B cell (primary cell): ENCODE results near the gene LILRA6. TPM values are rescaled to one million over a fixed set of nuclear protein-coding genes. Genes with fewer than 3 reads are reported as not detected.
A peak's percentile ranks its signal among the peaks of the same experiment; 100 is the strongest.

Experiments
- ATAC-seq: fragments of 200-7000 bp; cut with Tn5 transposase; one replicate; pipeline ENCODE4 v1.10.0; 2021; ENCODE audit warnings: low read depth, mild to moderate bottlenecking, moderate number of reproducible peaks, moderate library complexity
- CTCF ChIA-PET: fragments of 350-600 bp; sonication (Branson Sonifier 250); formaldehyde crosslinking; loops from one replicate; lab custom pipeline; 2021; ENCODE audit warnings: antibody characterized with exemption, inconsistent platforms; lab: Charles Lee
- POLR2A ChIA-PET: fragments of 350-600 bp; sonication (Branson Sonifier 250); formaldehyde crosslinking; loops from one replicate; lab custom pipeline; 2021; ENCODE audit warnings: antibody characterized with exemption; lab: Charles Lee
- DNase-seq: peaks from one replicate; pipeline ENCODE4 v3.0.0; 2013
- H2AFZ ChIP-seq: 2 replicates; pipeline ENCODE4 v1.6.1; 2012; ENCODE audit warnings: mild to moderate bottlenecking, low read depth, low read length; ENCODE audit not compliant: insufficient read depth, poor library complexity, severe bottlenecking
- H3K27ac ChIP-seq, 2 donors: 1 replicate in 1 of 2; 2 replicates in 1 of 2; pipeline ENCODE4 v1.5.1; 2012 to 2013; ENCODE audit warnings: low read length in 2 of 2, mild to moderate bottlenecking in 2 of 2, moderate library complexity in 1 of 2
- H3K27me3 ChIP-seq, 4 experiments: fragments of 200-600 bp in 1 of 4; sonication (generic) in 1 of 4; replicated peaks in 1 of 4; 1 replicate in 2 of 4; 2 replicates in 2 of 4; pipeline versions ENCODE4 v1.6.1 to v1.7.0; 2013 to 2016; ENCODE audit warnings: low read length in 3 of 4, mild to moderate bottlenecking in 2 of 4, mixed read lengths in 1 of 4, moderate library complexity in 1 of 4; ENCODE audit not compliant: insufficient read depth in 4 of 4, control insufficient read depth in 3 of 4; ENCODE audit errors: control extremely low read depth in 1 of 4
- H3K36me3 ChIP-seq, 2 experiments: replicated peaks in 1 of 2; 1 replicate in 1 of 2; 2 replicates in 1 of 2; pipeline versions ENCODE4 v1.6.1 to v1.7.1; 2013; ENCODE audit warnings: low read length in 1 of 2; ENCODE audit not compliant: insufficient read depth in 2 of 2, control insufficient read depth in 1 of 2; ENCODE audit errors: control extremely low read depth in 1 of 2, extremely low read depth in 1 of 2
- H3K4me1 ChIP-seq, 2 donors: fragments of 200-600 bp in 1 of 2; sonication (generic) in 1 of 2; 1 replicate in 1 of 2; 2 replicates in 1 of 2; pipeline versions ENCODE4 v1.5.1 to v1.6.1; 2013 to 2017; ENCODE audit warnings: low read length in 2 of 2; ENCODE audit not compliant: control insufficient read depth in 2 of 2, insufficient read depth in 2 of 2
- H3K4me2 ChIP-seq: replicated peaks from 2 replicates; pipeline ENCODE3; 2012; ENCODE audit warnings: mild to moderate bottlenecking, low read depth, low read length; ENCODE audit not compliant: poor library complexity, severe bottlenecking
- H3K4me3 ChIP-seq, 5 experiments: fragments of 200-600 bp in 1 of 5; sonication (generic) in 1 of 5; 1 replicate in 3 of 5; 2 replicates in 2 of 5; pipeline versions ENCODE4 v1.5.1 to v1.7.0; 2011 to 2016; ENCODE audit warnings: low read length in 4 of 5, mild to moderate bottlenecking in 4 of 5, low read depth in 2 of 5, control low read depth in 1 of 5, moderate library complexity in 1 of 5; ENCODE audit not compliant: insufficient read depth in 1 of 5; ENCODE audit errors: control extremely low read depth in 1 of 5, extremely low read depth in 1 of 5
- H3K79me2 ChIP-seq: fragments of 200-600 bp; sonication (generic); one replicate; pipeline ENCODE4 v1.6.0; 2016; ENCODE audit warnings: low read length; ENCODE audit not compliant: control insufficient read depth, insufficient read depth
- H3K9ac ChIP-seq: fragments of 200-600 bp; sonication (generic); 2 replicates; pipeline ENCODE4 v1.6.1; 2017; ENCODE audit warnings: mild to moderate bottlenecking, low read length, moderate library complexity
- H3K9me3 ChIP-seq, 3 donors: one replicate each; pipeline versions ENCODE4 v1.6.1 to v1.7.1; 2013; ENCODE audit warnings: low read length in 2 of 3; ENCODE audit not compliant: control insufficient read depth in 2 of 3, insufficient read depth in 1 of 3; ENCODE audit errors: control extremely low read depth in 1 of 3
- H4K20me1 ChIP-seq: 2 replicates; pipeline ENCODE4 v1.6.0; 2012; ENCODE audit warnings: mild to moderate bottlenecking, low read length; ENCODE audit not compliant: insufficient read depth, control insufficient read depth, poor library complexity, severe bottlenecking
- H3K27ac Mint-ChIP-seq: one replicate; pipeline ENCODE4 v1.8.0; 2021; ENCODE audit warnings: mixed read lengths
- H3K27me3 Mint-ChIP-seq: one replicate; pipeline ENCODE4 v1.8.0; 2021; ENCODE audit warnings: mixed read lengths
- H3K4me1 Mint-ChIP-seq: one replicate; pipeline ENCODE4 v1.8.0; 2021; ENCODE audit warnings: mixed read lengths
- H3K4me3 Mint-ChIP-seq: one replicate; pipeline ENCODE4 v1.8.0; 2021; ENCODE audit warnings: mixed read lengths
- H3K9me3 Mint-ChIP-seq: one replicate; pipeline ENCODE4 v1.8.0; 2022; ENCODE audit warnings: mixed read lengths; ENCODE audit not compliant: insufficient read depth
- EZH2 ChIP-seq: IDR thresholded peaks from 2 replicates; pipeline ENCODE4 v1.6.1; 2012; ENCODE audit warnings: borderline replicate concordance, low read depth, mild to moderate bottlenecking, moderate library complexity, low read length; ENCODE audit not compliant: insufficient read depth, poor library complexity, severe bottlenecking
- WGBS: methylation state at CpG from one replicate; pipeline ENCODE4 v1.1.5; 2013; ENCODE audit warnings: missing lambda C conversion rate; ENCODE audit not compliant: insufficient coverage; 5-methylcytosine and 5-hydroxymethylcytosine counted together
- intact Hi-C: fragments of 100-400 bp; cut with micrococcal nuclease; formaldehyde crosslinking; loops from one replicate; pipeline ENCODE4 v1.10.0; 2022
- polyA plus RNA-seq: library from polyadenylated mRNA; depleted of rRNA; stranded (reverse); fragments of >200 nt; gene quantifications from 2 replicates; pipeline ENCODE4 v1.2.3, GENCODE V29; 2012
- total RNA-seq, 2 donors: library from RNA; stranded (reverse); fragments of 120-200 nt in 1 of 2; gene quantifications; 1 replicate in 1 of 2; 2 replicates in 1 of 2; pipeline versions ENCODE4 v1.2.3 to v1.2.4, GENCODE V29; 2013 to 2022
- TF ChIP-seq, protein P1 (sequence below): fragments of 200-600 bp; IDR thresholded peaks from one replicate; pipeline ENCODE4 v1.8.0; 2022; ENCODE audit warnings: antibody characterized with exemption, mild to moderate bottlenecking

Gene LILRA6
- total and polyA plus RNA-seq, 2 donors (not counting 1 experiment from before 2014, with no cell fraction given), result 0.66 TPM; not detected in 1

GRCh38 chr19:54204767-54205468 is 37.7 kb downstream of the LILRA6 start:
- CTCF ChIA-PET, result interaction anchor here (0.6 to 1.3 kb wide), 3 partner anchors 14 to 31 kb away, joined by 3 to 4 read pairs (median 3); partner anchors contain the start of gene TSEN34
- H2AFZ ChIP-seq, result no peak overlapping the region
- no peak overlapping the region for H3K9ac ChIP-seq
- H3K27ac ChIP-seq, result no peak overlapping the region
- H3K27me3 ChIP-seq, result no peaks in the 10 kb centered on the region
- TF ChIP-seq, protein P1, sequence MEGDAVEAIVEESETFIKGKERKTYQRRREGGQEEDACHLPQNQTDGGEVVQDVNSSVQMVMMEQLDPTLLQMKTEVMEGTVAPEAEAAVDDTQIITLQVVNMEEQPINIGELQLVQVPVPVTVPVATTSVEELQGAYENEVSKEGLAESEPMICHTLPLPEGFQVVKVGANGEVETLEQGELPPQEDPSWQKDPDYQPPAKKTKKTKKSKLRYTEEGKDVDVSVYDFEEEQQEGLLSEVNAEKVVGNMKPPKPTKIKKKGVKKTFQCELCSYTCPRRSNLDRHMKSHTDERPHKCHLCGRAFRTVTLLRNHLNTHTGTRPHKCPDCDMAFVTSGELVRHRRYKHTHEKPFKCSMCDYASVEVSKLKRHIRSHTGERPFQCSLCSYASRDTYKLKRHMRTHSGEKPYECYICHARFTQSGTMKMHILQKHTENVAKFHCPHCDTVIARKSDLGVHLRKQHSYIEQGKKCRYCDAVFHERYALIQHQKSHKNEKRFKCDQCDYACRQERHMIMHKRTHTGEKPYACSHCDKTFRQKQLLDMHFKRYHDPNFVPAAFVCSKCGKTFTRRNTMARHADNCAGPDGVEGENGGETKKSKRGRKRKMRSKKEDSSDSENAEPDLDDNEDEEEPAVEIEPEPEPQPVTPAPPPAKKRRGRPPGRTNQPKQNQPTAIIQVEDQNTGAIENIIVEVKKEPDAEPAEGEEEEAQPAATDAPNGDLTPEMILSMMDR, result no peak
- TF ChIP-seq EZH2, result no peak
- H3K9me3 ChIP-seq, result no peaks in the 10 kb centered on the region
- peaks cover 90% of the 10 kb centered on the region for H4K20me1 ChIP-seq
- no peak overlapping the region for H3K4me3 ChIP-seq
- 100% methylated on average over 2 of the region's 4 CpGs for WGBS
- H3K4me1 ChIP-seq, result peaks cover 50 to 80% of the 10 kb centered on the region in 2 donors
- intact Hi-C loops, result loop anchor here (5.0 kb wide), 1 partner anchor 1472 kb away; the partner anchor contains the start of gene EPN1
- H3K36me3 ChIP-seq, result peaks cover 7 to 67% of the 10 kb centered on the region in 2 experiments
- Mint-ChIP-seq H3K27ac (no peak overlapping the region), H3K4me3 (no peak overlapping the region), H3K4me1 (peaks cover 78% of the 10 kb centered on the region), H3K27me3 (no peaks in the 10 kb centered on the region), H3K9me3 (no peaks in the 10 kb centered on the region)
- peaks cover 92% of the 10 kb centered on the region for H3K79me2 ChIP-seq
- H3K4me2 ChIP-seq, result peak overlapping the region; percentile 13
- POLR2A ChIA-PET, result no interaction called here
- DNase-seq (no peak), ATAC-seq (no peak)

GRCh38 chr19:54203151-54203611 is 39.4 kb downstream of the LILRA6 start:
- peaks cover 71% of the 10 kb centered on the region for H3K4me1 Mint-ChIP-seq
- no peaks in the 10 kb centered on the region for H3K27me3 Mint-ChIP-seq
- H3K4me3 Mint-ChIP-seq, result peak overlapping the region; percentile 96
- ChIA-PET POLR2A (interaction anchor here (4.8 kb wide), 1 partner anchor 13 kb away, joined by 73 read pairs; the partner anchor contains the start of genes MBOAT7 and TSEN34), CTCF (interaction anchor here (4.9 kb wide), 1 partner anchor 14 kb away, joined by 30 read pairs; the partner anchor contains the start of genes MBOAT7 and TSEN34)
- Histone ChIP-seq H3K27me3 (no peaks in the 10 kb centered on the region), H3K9ac (peak overlapping the region; percentile 1), H3K27ac (no peak overlapping the region), H3K4me1 (peaks cover 46 to 66% of the 10 kb centered on the region in 2 donors), H4K20me1 (peaks cover 73% of the 10 kb centered on the region), H3K4me3 (no peak overlapping the region), H3K4me2 (peak overlapping the region; percentile 88), H3K9me3 (no peaks in the 10 kb centered on the region), H2AFZ (no peak overlapping the region), H3K36me3 (peaks cover 7 to 67% of the 10 kb centered on the region in 2 experiments), H3K79me2 (peaks cover 76% of the 10 kb centered on the region)
- peak overlapping the region; percentile 46 for H3K27ac Mint-ChIP-seq
- ATAC-seq, result no peak
- 79% methylated on average over 8 of the region's 9 CpGs for WGBS
- no peaks in the 10 kb centered on the region for H3K9me3 Mint-ChIP-seq
- intact Hi-C loops, result loop anchor here (5.0 kb wide), 1 partner anchor 1474 kb away; the partner anchor contains the start of gene EPN1
- peak; percentile 23 for DNase-seq
- TF ChIP-seq, protein P1, result no peak
- TF ChIP-seq EZH2, result no peak
